Measurements from ENCODE around the gene TMEM143. TPM values are rescaled to one million over a fixed set of nuclear protein-coding genes. Genes with fewer than 3 reads are reported as not detected.
A peak's percentile ranks its signal among the peaks of the same experiment; 100 is the strongest.

Gene TMEM143
- total and polyA plus RNA-seq, 12 donors = 3.3 to 26.5 (median 12.7) TPM

DNA sequence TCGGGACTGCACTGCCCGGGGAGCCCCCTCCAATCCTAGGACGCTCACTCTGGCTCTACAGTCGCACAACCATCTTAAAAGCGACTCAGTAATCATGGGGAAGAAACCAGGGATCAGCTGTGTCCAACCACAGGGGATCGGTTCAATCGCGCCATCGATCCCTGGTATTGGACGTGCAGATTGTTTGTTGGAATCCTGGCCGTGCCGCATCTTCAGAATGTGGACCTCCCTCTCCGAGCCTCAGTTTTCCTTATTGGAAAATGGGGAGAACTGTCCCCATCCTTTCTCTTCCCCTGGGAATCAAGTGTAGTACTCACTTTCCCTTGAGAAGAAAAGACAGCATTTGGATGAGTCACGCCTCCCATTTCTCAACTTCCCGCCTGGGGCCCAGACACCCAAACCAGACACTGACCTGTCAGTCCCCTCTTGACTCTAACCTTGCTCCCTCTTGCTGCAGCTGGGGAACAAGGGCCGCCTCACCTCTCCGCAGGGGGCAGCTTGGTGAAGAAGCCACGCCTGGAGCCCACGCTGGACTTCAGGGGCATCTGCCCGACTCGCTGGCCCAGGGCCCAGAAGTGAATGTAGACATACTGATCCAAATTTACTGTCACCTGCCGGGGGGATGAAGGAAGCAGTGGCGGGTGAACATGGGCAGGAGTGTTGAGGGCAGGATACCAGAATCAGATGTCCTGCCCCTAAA is 20.7 kb downstream of the TMEM143 start:
- no peak for DNase-seq
- H3K9me3 ChIP-seq (replicated peaks in 1 of 3) = no peaks in the 10 kb centered on the region
- H3K4me3 ChIP-seq = no peak overlapping the region
- WGBS, 4 donors = 91 to 96% (median 93%) methylated on average over 17 to 23 of the region's 23 CpGs
- no peaks in the 10 kb centered on the region for H3K36me3 ChIP-seq (replicated peaks in 1 of 2)
- no peak overlapping the region for H3K27ac ChIP-seq
- TF ChIP-seq, protein P1, sequence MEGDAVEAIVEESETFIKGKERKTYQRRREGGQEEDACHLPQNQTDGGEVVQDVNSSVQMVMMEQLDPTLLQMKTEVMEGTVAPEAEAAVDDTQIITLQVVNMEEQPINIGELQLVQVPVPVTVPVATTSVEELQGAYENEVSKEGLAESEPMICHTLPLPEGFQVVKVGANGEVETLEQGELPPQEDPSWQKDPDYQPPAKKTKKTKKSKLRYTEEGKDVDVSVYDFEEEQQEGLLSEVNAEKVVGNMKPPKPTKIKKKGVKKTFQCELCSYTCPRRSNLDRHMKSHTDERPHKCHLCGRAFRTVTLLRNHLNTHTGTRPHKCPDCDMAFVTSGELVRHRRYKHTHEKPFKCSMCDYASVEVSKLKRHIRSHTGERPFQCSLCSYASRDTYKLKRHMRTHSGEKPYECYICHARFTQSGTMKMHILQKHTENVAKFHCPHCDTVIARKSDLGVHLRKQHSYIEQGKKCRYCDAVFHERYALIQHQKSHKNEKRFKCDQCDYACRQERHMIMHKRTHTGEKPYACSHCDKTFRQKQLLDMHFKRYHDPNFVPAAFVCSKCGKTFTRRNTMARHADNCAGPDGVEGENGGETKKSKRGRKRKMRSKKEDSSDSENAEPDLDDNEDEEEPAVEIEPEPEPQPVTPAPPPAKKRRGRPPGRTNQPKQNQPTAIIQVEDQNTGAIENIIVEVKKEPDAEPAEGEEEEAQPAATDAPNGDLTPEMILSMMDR (IDR thresholded peaks at IDR 0.05) = no peak
- no peak for TF ChIP-seq POLR2A (IDR thresholded peaks at IDR 0.05)
- no peaks in the 10 kb centered on the region for H3K27me3 ChIP-seq
- H3K4me1 ChIP-seq (replicated peaks in 1 of 2) = peaks cover 2% of the 10 kb centered on the region in 2 donors
- intact Hi-C loops (cut with DNase I) = no loop called here

GRCh38 chr19:48342414-48342738 is 21.4 kb downstream of the TMEM143 start:
- DNase-seq = no peak
- WGBS, 4 donors = 89 to 97% (median 95%) methylated on average over 19 to 20 of the region's 20 CpGs
- Histone ChIP-seq H3K4me3 (no peak overlapping the region), H3K27me3 (no peaks in the 10 kb centered on the region), H3K27ac (no peak overlapping the region), H3K36me3 (replicated peaks in 1 of 2) (no peaks in the 10 kb centered on the region), H3K9me3 (replicated peaks in 1 of 3) (no peaks in the 10 kb centered on the region), H3K4me1 (replicated peaks in 1 of 2) (no peaks in the 10 kb centered on the region)
- intact Hi-C loops (cut with DNase I) = no loop called here
- TF ChIP-seq POLR2A (IDR thresholded peaks at IDR 0.05) = no peak
- TF ChIP-seq, protein P1 (IDR thresholded peaks at IDR 0.05) = no peak

GRCh38 chr19:48341515-48342413 is 22.0 kb downstream of the TMEM143 start:
- TF ChIP-seq, protein P1 (IDR thresholded peaks at IDR 0.05) = no peak
- no peak for TF ChIP-seq POLR2A (IDR thresholded peaks at IDR 0.05)
- Histone ChIP-seq H3K27me3 (no peaks in the 10 kb centered on the region), H3K36me3 (replicated peaks in 1 of 2) (no peaks in the 10 kb centered on the region), H3K27ac (no peak overlapping the region), H3K4me1 (replicated peaks in 1 of 2) (no peaks in the 10 kb centered on the region), H3K9me3 (replicated peaks in 1 of 3) (no peaks in the 10 kb centered on the region), H3K4me3 (no peak overlapping the region)
- WGBS, 4 donors = 93 to 97% (median 96%) methylated on average over 4 to 10 of the region's 10 CpGs
- intact Hi-C loops (cut with DNase I) = no loop called here
- DNase-seq = no peak

GRCh38 chr19:48340995-48341394 is 22.7 kb downstream of the TMEM143 start:
- DNase-seq = peak in 6 of 7 donors; percentile 67 to 82 (median 78)
- no peaks in the 10 kb centered on the region for H3K4me1 ChIP-seq (replicated peaks in 1 of 2)
- H3K27me3 ChIP-seq = no peaks in the 10 kb centered on the region
- no peak for TF ChIP-seq POLR2A (IDR thresholded peaks at IDR 0.05)
- TF ChIP-seq, protein P1 (IDR thresholded peaks at IDR 0.05) = no peak
- no peaks in the 10 kb centered on the region for H3K36me3 ChIP-seq (replicated peaks in 1 of 2)
- intact Hi-C loops (cut with DNase I) = no loop called here
- WGBS, 4 donors = 50 to 64% (median 56%) methylated on average over 5 to 11 of the region's 11 CpGs
- H3K4me3 ChIP-seq = no peak overlapping the region
- H3K9me3 ChIP-seq (replicated peaks in 1 of 3) = no peaks in the 10 kb centered on the region
- no peak overlapping the region for H3K27ac ChIP-seq
